Natural killer cell (primary cell): ENCODE results near the gene OR51G2. TPM values are rescaled to one million over a fixed set of nuclear protein-coding genes. Genes with fewer than 3 reads are reported as not detected.

Source experiments
- ATAC-seq, 3 donors: fragments of 150-1000 bp in 2 of 3; fragments of 200-7000 bp in 1 of 3; cut with Tn5 transposase; 1 replicate in 1 of 3; 2 replicates in 2 of 3; pipeline ENCODE4 v1.10.0; 2021; ENCODE audit warnings: mild to moderate bottlenecking in 2 of 3, moderate library complexity in 2 of 3
- DNase-seq, 2 donors: peaks; one replicate each; pipeline versions ENCODE4 v3.0.0 to v3.0.0-alpha.2; 2013 to 2021; ENCODE audit warnings: mixed read lengths in 1 of 2
- H3K27ac ChIP-seq: one replicate; pipeline ENCODE4 v1.5.1; 2013; ENCODE audit warnings: mild to moderate bottlenecking, low read length
- H3K27me3 ChIP-seq: one replicate; pipeline ENCODE4 v1.6.1; 2013; ENCODE audit warnings: low read length; ENCODE audit not compliant: control insufficient read depth, insufficient read depth
- H3K36me3 ChIP-seq: one replicate; pipeline ENCODE4 v1.6.1; 2013; ENCODE audit warnings: low read length; ENCODE audit not compliant: control insufficient read depth, insufficient read depth
- H3K4me1 ChIP-seq: one replicate; pipeline ENCODE4 v1.6.1; 2013; ENCODE audit warnings: low read length; ENCODE audit not compliant: control insufficient read depth, insufficient read depth
- H3K4me3 ChIP-seq: one replicate; pipeline ENCODE4 v1.5.1; 2013; ENCODE audit warnings: low read length
- H3K9me3 ChIP-seq: one replicate; pipeline ENCODE4 v1.6.1; 2013; ENCODE audit warnings: low read length; ENCODE audit not compliant: control insufficient read depth, insufficient read depth
- H3K27ac Mint-ChIP-seq, 2 donors: one replicate each; pipeline ENCODE4 v1.8.0; 2022; ENCODE audit warnings: mild to moderate bottlenecking in 2 of 2, mixed read lengths in 2 of 2, moderate library complexity in 1 of 2
- H3K27me3 Mint-ChIP-seq, 2 donors: one replicate each; pipeline ENCODE4 v1.8.0; 2022; ENCODE audit warnings: low read depth in 2 of 2, mixed read lengths in 2 of 2
- H3K36me3 Mint-ChIP-seq: one replicate; pipeline ENCODE4 v1.8.0; 2022; ENCODE audit warnings: mixed read lengths
- H3K4me1 Mint-ChIP-seq, 2 donors: one replicate each; pipeline ENCODE4 v1.8.0; 2022; ENCODE audit warnings: mixed read lengths in 2 of 2
- H3K4me3 Mint-ChIP-seq: one replicate; pipeline ENCODE4 v1.8.0; 2022; ENCODE audit warnings: mild to moderate bottlenecking, moderate library complexity, mixed read lengths
- H3K9me3 Mint-ChIP-seq, 2 donors: one replicate each; pipeline ENCODE4 v1.8.0; 2022; ENCODE audit warnings: mixed read lengths in 2 of 2
- CTCF ChIP-seq: fragments of 200-600 bp; IDR thresholded peaks from one replicate; pipeline ENCODE4 v1.8.0; 2022; ENCODE audit warnings: antibody characterized with exemption
- WGBS: methylation state at CpG from one replicate; pipeline ENCODE4 v1.1.7; 2013; ENCODE audit warnings: missing lambda C conversion rate; ENCODE audit not compliant: insufficient coverage; 5-methylcytosine and 5-hydroxymethylcytosine counted together
- intact Hi-C: fragments of 100-400 bp; cut with micrococcal nuclease; formaldehyde crosslinking; loops from one replicate; pipeline ENCODE4 v1.14.2; 2022
- total RNA-seq, 4 donors: library from RNA; stranded (reverse); fragments of 120-200 nt in 1 of 4; gene quantifications; one replicate each; pipeline versions ENCODE4 v1.2.3 to v1.2.4, GENCODE V29; 2013 to 2022

Gene OR51G2
- total RNA-seq, 3 donors from 2014 or later (not counting 1 experiment from before 2014, with no cell fraction given), result not detected

GRCh38 chr11:4903484-4903883 is 15.7 kb downstream of the OR51G2 start, which contains the start of gene OR51A7:
TSS of gene OR51A7 (plus strand) at chr11:4903783. CDS start at chr11:4907370, 3,587 bp downstream.
- Histone ChIP-seq H3K27ac (no peak within 1 kb of the TSS), H3K36me3 (no peaks in the 10 kb centered on the region), H3K4me3 (no peak within 1 kb of the TSS), H3K9me3 (no peaks in the 10 kb centered on the region), H3K4me1 (no peaks in the 10 kb centered on the region), H3K27me3 (no peaks in the 10 kb centered on the region)
- Mint-ChIP-seq H3K27me3 (no peaks in the 10 kb centered on the region), H3K36me3 (no peaks in the 10 kb centered on the region), H3K4me1 (no peaks in the 10 kb centered on the region), H3K9me3 (no peaks in the 10 kb centered on the region), H3K27ac (no peak within 1 kb of the TSS), H3K4me3 (no peak within 1 kb of the TSS)
- ATAC-seq (no peak), DNase-seq (no peak)
- TF ChIP-seq CTCF, result no peak
- intact Hi-C loops, result no loop called here

- H3K36me3 ChIP-seq, result no peaks in the 10 kb centered on the region
- no peaks in the 10 kb centered on the region for H3K4me1 ChIP-seq
- no peaks in the 10 kb centered on the region for H3K9me3 ChIP-seq
- DNase-seq (no peak), ATAC-seq (no peak)
- WGBS, result 100% methylated on average over 1 of the region's 1 CpG
- Mint-ChIP-seq H3K27me3 (no peaks in the 10 kb centered on the region), H3K4me1 (no peaks in the 10 kb centered on the region), H3K36me3 (no peaks in the 10 kb centered on the region), H3K27ac (no peak overlapping the region), H3K9me3 (peaks cover 0 to 12% of the 10 kb centered on the region in 2 donors), H3K4me3 (no peak overlapping the region)
- intact Hi-C loops, result no loop called here
- no peak overlapping the region for H3K4me3 ChIP-seq
- no peak overlapping the region for H3K27ac ChIP-seq
- TF ChIP-seq CTCF, result no peak
- H3K27me3 ChIP-seq, result no peaks in the 10 kb centered on the region
Measured at GRCh38 chr11:4891996-4892640, 27.0 kb downstream of the OR51G2 start.

- H3K4me1 ChIP-seq, result no peaks in the 10 kb centered on the region
Measured at GRCh38 chr11:4890279-4890678, 28.9 kb downstream of the OR51G2 start.

More at GRCh38 chr11:4890279-4890678, 28.9 kb downstream of the OR51G2 start:
- no peak overlapping the region for H3K27ac Mint-ChIP-seq
- Histone ChIP-seq H3K27me3 (no peaks in the 10 kb centered on the region), H3K4me3 (no peak overlapping the region), H3K9me3 (no peaks in the 10 kb centered on the region), H3K36me3 (no peaks in the 10 kb centered on the region), H3K27ac (no peak overlapping the region)
- DNase-seq (no peak), ATAC-seq (no peak)
- H3K36me3 Mint-ChIP-seq, result no peaks in the 10 kb centered on the region
- 77% methylated on average over 2 of the region's 2 CpGs for WGBS
- peaks cover 0 to 12% of the 10 kb centered on the region in 2 donors for H3K9me3 Mint-ChIP-seq
- no peaks in the 10 kb centered on the region for H3K4me1 Mint-ChIP-seq
- intact Hi-C loops, result no loop called here
- TF ChIP-seq CTCF, result no peak
- no peak overlapping the region for H3K4me3 Mint-ChIP-seq
- H3K27me3 Mint-ChIP-seq, result no peaks in the 10 kb centered on the region
